SHP77 (cell line): ENCODE results near the gene DNAJC7.

Experiments used
- DNase-seq, 2 experiments: peaks; one replicate each; lab custom pipeline; 2025; lab: John Stamatoyannopoulos, UW

DNAJC7 gene

GRCh38 chr17:41975099-41976083, 41.8 kb downstream of the DNAJC7 start:
- no peak for DNase-seq

GRCh38 chr17:41974658-41975057, 42.6 kb downstream of the DNAJC7 start:
- DNase-seq: no peak

DNA sequence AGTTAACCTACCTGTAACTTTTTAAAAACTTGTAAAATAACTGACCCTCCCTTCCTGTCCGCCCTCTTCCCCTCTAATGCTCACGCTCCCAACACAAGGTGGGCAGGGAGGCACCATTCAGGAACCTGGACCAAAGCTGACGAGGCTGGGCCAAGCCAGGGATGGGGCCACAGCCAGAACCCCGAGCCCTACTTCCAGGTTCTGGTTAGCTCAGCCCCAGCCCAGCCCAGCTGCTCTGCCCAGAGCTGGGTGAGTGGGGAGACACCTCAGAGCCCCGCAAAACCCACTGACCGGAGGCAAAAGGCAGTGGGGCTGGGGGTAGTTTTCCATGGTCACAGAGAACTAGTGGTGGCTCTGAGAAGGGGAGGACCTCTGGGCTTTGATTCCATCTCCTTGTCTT, 43.2 kb downstream of the DNAJC7 start:
- DNase-seq: no peak

DNA sequence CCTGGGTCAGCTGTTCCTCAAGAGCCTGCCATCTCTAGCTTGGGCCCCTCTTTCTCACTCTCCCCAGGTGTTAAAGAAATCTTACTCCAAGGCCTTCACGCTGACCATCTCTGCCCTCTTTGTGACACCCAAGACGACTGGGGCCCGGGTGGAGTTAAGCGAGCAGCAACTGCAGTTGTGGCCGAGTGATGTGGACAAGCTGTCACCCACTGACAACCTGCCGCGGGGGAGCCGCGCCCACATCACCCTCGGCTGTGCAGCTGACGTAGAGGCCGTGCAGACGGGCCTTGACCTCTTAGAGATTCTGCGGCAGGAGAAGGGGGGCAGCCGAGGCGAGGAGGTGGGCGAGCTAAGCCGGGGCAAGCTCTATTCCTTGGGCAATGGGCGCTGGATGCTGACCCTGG, 43.8 kb downstream of the DNAJC7 start:
- no peak for DNase-seq

DNA sequence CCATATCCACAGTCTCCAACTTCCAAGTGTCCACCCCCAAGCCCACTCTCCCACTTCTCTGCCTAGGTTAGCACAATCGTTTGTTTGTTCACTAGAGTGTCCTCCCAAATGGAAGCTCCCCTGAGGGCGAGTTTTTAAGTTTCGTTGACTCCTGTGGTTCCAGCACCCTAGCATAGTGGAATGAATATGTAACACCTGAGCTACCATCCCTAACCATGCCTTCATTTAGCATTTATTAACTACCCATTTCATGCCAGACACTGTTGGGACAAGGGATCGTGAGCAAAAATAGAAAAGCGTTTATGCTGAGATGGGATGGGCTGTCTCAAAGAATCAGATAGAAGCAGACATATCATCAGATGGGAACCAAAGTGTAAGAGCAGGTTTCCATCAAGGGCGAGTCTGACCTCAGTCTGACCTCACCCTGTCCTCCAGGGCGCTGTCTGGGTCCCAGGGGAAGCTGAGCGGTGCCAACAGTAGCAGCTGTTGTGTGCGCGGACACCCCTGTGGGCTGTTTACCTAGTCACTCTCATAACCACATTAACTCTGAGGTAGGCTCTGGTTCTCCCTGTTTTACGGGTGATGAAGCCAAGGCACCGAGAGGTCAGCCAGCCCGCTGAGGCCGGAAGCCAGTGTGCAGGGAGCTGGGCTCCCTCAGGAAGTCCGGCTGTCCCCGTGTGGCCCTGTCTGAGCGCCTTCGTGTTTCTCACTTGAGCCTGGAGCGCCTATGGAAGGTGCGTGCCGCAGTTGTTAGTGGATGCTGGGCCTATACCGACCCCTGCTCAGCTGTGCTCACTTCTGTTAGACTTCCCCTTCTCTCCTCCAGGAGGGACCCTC, 44.5 kb downstream of the DNAJC7 start:
- DNase-seq: peak; percentile 8 to 51

- DNase-seq: no peak
These were observed 45.3 kb downstream of the DNAJC7 start for GRCh38 chr17:41971721-41972523.

- no peak for DNase-seq
These were observed 46.3 kb downstream of the DNAJC7 start for GRCh38 chr17:41970901-41971331.

DNA sequence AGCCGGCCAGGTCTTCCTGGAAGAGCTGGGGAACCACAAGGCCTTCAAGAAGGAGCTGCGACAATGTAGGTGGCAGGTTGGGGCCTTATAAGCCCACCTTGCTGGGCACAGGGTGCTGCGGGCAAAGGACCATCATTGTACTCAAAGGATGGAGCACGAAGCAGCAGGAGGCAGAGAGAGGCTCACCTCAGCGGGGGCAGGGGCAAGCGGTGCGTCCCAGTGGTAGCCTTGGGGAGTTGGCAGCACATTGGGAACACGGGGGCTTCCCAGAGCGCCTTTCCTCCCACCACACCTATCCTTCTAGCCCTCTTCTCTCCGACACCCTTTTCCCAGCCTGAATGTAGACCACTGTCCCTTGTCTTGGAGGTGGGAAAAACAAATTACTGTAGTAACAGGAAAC, 48.6 kb downstream of the DNAJC7 start:
- no peak for DNase-seq

DNA sequence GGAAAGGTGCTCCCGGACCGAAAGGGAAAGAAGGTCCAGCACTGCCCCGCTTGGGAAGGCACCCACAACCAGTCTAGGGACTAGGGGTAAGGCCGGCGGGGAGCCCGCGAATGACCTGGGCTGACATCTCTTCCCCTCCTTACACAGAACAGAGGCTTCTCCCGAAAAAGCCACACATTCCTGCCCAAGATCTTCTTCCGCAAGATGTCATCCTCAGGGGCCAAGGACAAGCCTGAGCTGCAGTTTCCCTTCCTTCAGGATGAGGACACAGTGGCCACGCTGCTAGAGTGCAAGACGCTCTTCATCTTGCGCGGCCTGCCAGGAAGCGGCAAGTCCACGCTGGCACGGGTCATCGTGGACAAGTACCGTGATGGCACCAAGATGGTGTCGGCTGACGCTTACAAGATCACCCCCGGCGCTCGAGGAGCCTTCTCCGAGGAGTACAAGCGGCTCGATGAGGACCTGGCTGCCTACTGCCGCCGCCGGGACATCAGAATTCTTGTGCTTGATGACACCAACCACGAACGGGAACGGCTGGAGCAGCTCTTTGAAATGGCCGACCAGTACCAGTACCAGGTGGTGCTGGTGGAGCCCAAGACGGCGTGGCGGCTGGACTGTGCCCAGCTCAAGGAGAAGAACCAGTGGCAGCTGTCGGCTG, 49.2 kb downstream of the DNAJC7 start:
- DNase-seq: no peak

GRCh38 chr17:41967141-41967920, 49.9 kb downstream of the DNAJC7 start:
- DNase-seq: no peak

DNA sequence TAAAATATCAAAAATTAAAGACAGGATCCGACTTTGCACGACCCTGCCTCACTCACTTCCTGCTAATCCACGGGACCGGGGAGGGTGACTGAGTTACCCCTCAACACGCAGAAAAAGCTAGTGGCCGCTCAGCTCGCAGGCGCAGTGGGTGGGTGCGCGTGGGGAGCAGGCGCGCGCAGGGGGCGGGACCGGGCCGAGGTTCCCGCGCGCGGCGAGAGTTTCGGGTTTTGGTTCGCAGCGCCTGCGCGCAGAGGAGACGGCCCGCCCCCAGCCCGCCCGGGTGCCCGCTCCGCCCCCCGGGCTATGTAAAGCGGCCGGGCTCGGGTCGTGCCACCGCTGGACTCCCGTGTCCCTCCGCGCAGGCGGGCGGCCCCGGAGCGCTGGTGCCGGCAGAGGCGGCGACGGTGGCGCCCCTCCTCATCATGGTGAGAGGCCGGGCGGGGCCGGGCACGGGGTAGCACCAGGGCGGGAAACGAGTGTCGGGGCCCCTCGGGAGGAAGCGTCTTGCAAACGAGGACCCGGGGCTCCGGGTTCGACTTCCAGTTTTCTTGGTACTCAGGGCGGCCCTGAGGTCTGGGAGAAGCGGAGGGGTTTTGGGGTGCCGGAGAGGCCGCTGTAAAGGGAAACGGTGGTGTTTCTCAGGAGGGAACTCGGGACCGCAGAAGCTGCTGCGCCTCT, 50.6 kb downstream of the DNAJC7 start, which contains the start of gene CNP:
CNP (plus strand) TSS at position 333 of the 678 bp plus-strand sequence; CDS start at position 423, 90 bp downstream.
- peak; percentile 67 to 87 for DNase-seq

GRCh38 chr17:41965694-41966462, 51.4 kb downstream of the DNAJC7 start:
- peak; percentile 43 to 66 for DNase-seq

DNA sequence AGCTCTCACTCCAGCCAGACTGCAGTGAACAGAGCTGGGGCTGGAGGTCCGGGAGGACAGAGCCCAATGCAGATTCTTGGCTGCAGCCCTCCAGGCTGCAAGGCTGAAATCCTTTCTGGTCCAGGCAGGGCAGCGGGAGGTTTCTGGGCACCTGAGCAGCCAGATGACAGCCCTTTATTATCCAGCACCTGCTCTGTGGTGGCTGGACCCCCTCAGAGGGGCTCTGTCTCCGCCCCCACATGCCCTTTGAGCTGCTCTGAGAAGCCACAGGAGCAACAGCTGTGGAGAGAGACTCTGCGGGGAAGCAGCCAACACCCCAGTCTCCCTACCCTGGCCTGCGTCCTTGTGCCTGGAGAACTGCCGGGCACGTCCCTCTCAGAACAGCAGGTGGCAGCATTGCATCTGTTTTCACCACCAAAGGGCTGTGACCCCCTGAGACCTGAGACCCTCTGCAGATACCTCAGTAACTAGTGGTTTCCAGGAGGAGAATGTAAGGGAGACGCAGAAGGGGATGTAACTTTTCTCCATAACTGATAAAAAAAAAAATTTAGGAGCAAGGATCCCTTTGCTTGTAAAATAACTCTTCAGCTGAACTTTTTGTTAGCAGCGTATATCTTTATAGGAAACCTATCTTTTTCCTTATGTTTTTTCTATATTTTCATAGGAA, 54.3 kb downstream of the DNAJC7 start:
- DNase-seq: peak; percentile 52 to 61

GRCh38 chr17:41962111-41962510, 55.1 kb downstream of the DNAJC7 start:
- DNase-seq: no peak

GRCh38 chr17:41959336-41960095, 57.7 kb downstream of the DNAJC7 start:
- DNase-seq: peak; percentile 53 to 67

DNA sequence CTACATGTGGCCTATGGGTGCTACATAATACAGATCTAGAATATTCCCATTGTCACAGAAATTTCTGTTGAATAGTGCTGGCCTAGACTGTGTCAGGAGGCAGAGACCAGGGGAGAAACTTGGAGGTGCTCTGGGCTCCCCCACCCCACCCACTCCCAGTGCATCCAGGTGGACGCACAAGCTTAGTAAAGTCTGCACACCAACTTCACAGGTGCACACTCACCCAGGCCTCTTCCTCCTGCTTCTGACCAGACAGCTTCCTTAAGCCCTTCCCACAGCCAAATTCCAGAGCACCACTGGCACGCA, 58.3 kb downstream of the DNAJC7 start:
- no peak for DNase-seq

GRCh38 chr17:41957869-41958439, 59.3 kb downstream of the DNAJC7 start:
- no peak for DNase-seq
